K562 (cell line): ENCODE measurements around the gene ZBTB14. TPM values are rescaled to one million over a fixed set of nuclear protein-coding genes. Genes with fewer than 3 reads are reported as not detected.

Experiments
- ATAC-seq: fragments of 200-7000 bp; cut with Tn5 transposase; 3 replicates; pipeline ENCODE4 v1.9.1; 2020; ENCODE audit warnings: moderate library complexity
- BruUV-seq: library from RNA; stranded (reverse); fragments of 400-500 nt; replicated peaks from 2 replicates; lab custom pipeline; 2021; lab: Mats Ljungman, UMichigan
- CTCF ChIA-PET: fragments of 300-600 bp; formaldehyde crosslinking; extraction: SDS; loops from one replicate; lab custom pipeline; 2021; ENCODE audit warnings: low intra/inter-chr PET ratio; lab: Yijun Ruan, JAX
- POLR2A ChIA-PET: fragments of 300-600, 350-650 bp; sonication (Branson Sonifier 250); formaldehyde crosslinking; extraction: SDS; loops from one replicate; lab custom pipeline; 2021; ENCODE audit warnings: antibody characterized with exemption, inconsistent platforms; lab: Yijun Ruan, JAX
- DNase-seq, 4 experiments: peaks; one replicate each; pipeline versions ENCODE4 v3.0.0 to v3.0.0-alpha.2; 2011 to 2018; ENCODE audit warnings: low spot score in 3 of 4, mixed read lengths in 3 of 4; ENCODE audit errors: extremely low read depth in 1 of 4
- FAIRE-seq: peaks from 2 replicates; lab custom pipeline; 2011; peaks lifted over from hg19 to GRCh38; lab: Jason Lieb, UNC
- H2AFZ ChIP-seq: 2 replicates; pipeline ENCODE4 v1.6.0; 2011; ENCODE audit warnings: low read depth, low read length, control low read depth, inconsistent platforms
- H3K27ac ChIP-seq: fragments of 200-600 bp; 3 replicates; pipeline ENCODE4 v1.8.0; 2011; ENCODE audit warnings: low read depth, mild to moderate bottlenecking, control low read depth, inconsistent platforms, low read length, moderate library complexity, mixed read lengths; ENCODE audit errors: extremely low read depth
- H3K27me3 ChIP-seq, 2 experiments: fragments of 300-600 bp in 1 of 2; 2 replicates in 1 of 2; 3 replicates in 1 of 2; pipeline versions ENCODE4 v1.6.0 to v1.8.0; 2011; ENCODE audit warnings: inconsistent platforms in 2 of 2, low read length in 2 of 2, mild to moderate bottlenecking in 1 of 2, mixed read lengths in 1 of 2, moderate library complexity in 1 of 2; ENCODE audit not compliant: control insufficient read depth in 2 of 2, insufficient read depth in 2 of 2
- H3K36me3 ChIP-seq: fragments of 300-600 bp; 3 replicates; pipeline ENCODE4 v1.8.0; 2011; ENCODE audit warnings: mild to moderate bottlenecking, low read length, inconsistent platforms; ENCODE audit not compliant: control insufficient read depth, insufficient read depth
- H3K4me1 ChIP-seq, 2 experiments: fragments of 200-600 bp in 1 of 2; replicated peaks in 1 of 2; 2 replicates in 1 of 2; 3 replicates in 1 of 2; pipeline versions ENCODE4 v1.5.1 to v1.8.0; 2011; ENCODE audit warnings: inconsistent platforms in 2 of 2, low read length in 2 of 2, mild to moderate bottlenecking in 1 of 2, mixed read lengths in 1 of 2, moderate library complexity in 1 of 2; ENCODE audit not compliant: control insufficient read depth in 2 of 2, insufficient read depth in 2 of 2
- H3K4me2 ChIP-seq: 2 replicates; pipeline ENCODE4 v1.6.1; 2011; ENCODE audit warnings: low read length, control low read depth, inconsistent platforms, mixed read lengths; ENCODE audit not compliant: insufficient read depth
- H3K4me3 ChIP-seq: fragments of 200-600 bp; sonication (generic), shearing (Covaris generic); 2 replicates; pipeline ENCODE4 v1.5.1; 2016; ENCODE audit warnings: control low read depth, inconsistent platforms
- H3K79me2 ChIP-seq: fragments of 200-600 bp; 3 replicates; pipeline ENCODE4 v1.8.0; 2011; ENCODE audit warnings: low read length, inconsistent platforms; ENCODE audit not compliant: control insufficient read depth, insufficient read depth
- H3K9ac ChIP-seq, 2 experiments: 2 replicates each; pipeline versions ENCODE4 v1.6.0 to v1.6.1; 2011; ENCODE audit warnings: low read depth in 2 of 2, low read length in 2 of 2, control low read depth in 1 of 2, inconsistent platforms in 1 of 2, mild to moderate bottlenecking in 1 of 2, mixed read lengths in 1 of 2; ENCODE audit not compliant: insufficient read depth in 1 of 2
- H3K9me1 ChIP-seq: one replicate; pipeline ENCODE4 v1.6.0; 2011; ENCODE audit warnings: inconsistent platforms, mild to moderate bottlenecking, low read length, moderate library complexity; ENCODE audit not compliant: control insufficient read depth, insufficient read depth
- H3K9me3 ChIP-seq: replicated peaks from 2 replicates; pipeline ENCODE4 v1.5.1; 2011; ENCODE audit warnings: low read depth, low read length, inconsistent platforms; ENCODE audit not compliant: control insufficient read depth, insufficient read depth
- H4K20me1 ChIP-seq: replicated peaks from 2 replicates; pipeline ENCODE4 v1.6.1; 2011; ENCODE audit warnings: low read length, inconsistent platforms, mixed read lengths; ENCODE audit not compliant: control insufficient read depth, insufficient read depth
- CREBBP ChIP-seq: IDR thresholded peaks from one replicate; pipeline ENCODE4 v1.6.1; 2012; ENCODE audit warnings: low read depth, mild to moderate bottlenecking, control low read depth, inconsistent platforms, low read length
- FIP1L1 ChIP-seq: fragments of 200-400 bp; formaldehyde crosslinking; IDR thresholded peaks from 2 replicates; pipeline ENCODE4 v1.6.1; 2018; ENCODE audit warnings: mild to moderate bottlenecking, low read depth, low read length; ENCODE audit not compliant: poor library complexity, severe bottlenecking
- HDAC1 ChIP-seq, 2 experiments: fragments of 450-650 bp; IDR thresholded peaks; 2 replicates each; pipeline ENCODE4 v1.6.1; 2016 to 2017; ENCODE audit warnings: inconsistent platforms in 1 of 2, mild to moderate bottlenecking in 1 of 2, moderate library complexity in 1 of 2
- MEF2A ChIP-seq: IDR thresholded peaks from 2 replicates; pipeline ENCODE4 v1.6.1; 2011; ENCODE audit warnings: low read depth, mild to moderate bottlenecking, low read length, moderate library complexity; ENCODE audit not compliant: control insufficient read depth
- PKNOX1 ChIP-seq: fragments of 450-650 bp; IDR thresholded peaks from 2 replicates; pipeline ENCODE4 v1.6.1; 2016
- PTRF ChIP-seq: fragments of 450-650 bp; IDR thresholded peaks from 2 replicates; pipeline ENCODE4 v1.6.1; 2016; ENCODE audit warnings: mild to moderate bottlenecking, missing genetic modification characterization, missing compliant biosample characterization
- ZNF24 ChIP-seq: fragments of 450-650 bp; IDR thresholded peaks from 2 replicates; pipeline ENCODE4 v1.6.1; 2016
- ZNF324 ChIP-seq: fragments of 250-450 bp; sonication (Bioruptor Pico); IDR thresholded peaks from 2 replicates; pipeline ENCODE4 v1.4.0; 2020; ENCODE audit warnings: mild to moderate bottlenecking
- ZNF592 ChIP-seq: fragments of 450-650 bp; IDR thresholded peaks from 2 replicates; pipeline ENCODE4 v1.6.1; 2017; ENCODE audit warnings: antibody characterized with exemption, mild to moderate bottlenecking
- WGBS: fragments of 100-300 bp; shearing (Covaris generic); methylation state at CpG from one replicate; pipeline ENCODE4 v1.1.6; 2016; ENCODE audit warnings: low coverage, mixed read lengths; ENCODE audit not compliant: insufficient coverage; ENCODE audit errors: missing lambda C conversion rate; 5-methylcytosine and 5-hydroxymethylcytosine counted together
- in situ Hi-C: fragments of 300-500 bp; cut with MboI; formaldehyde crosslinking; loops from 4 replicates; pipeline ENCODE4 v1.15.0; 2018; ENCODE audit warnings: inconsistent platforms, mixed read lengths
- intact Hi-C: fragments of 100-400 bp; cut with micrococcal nuclease; formaldehyde crosslinking; loops from 2 replicates; pipeline ENCODE4 v1.14.2; 2022
- polyA plus RNA-seq, 8 experiments: library from polyadenylated mRNA; depleted of rRNA in 4 of 8; stranded (reverse) in 5 of 8; unstranded in 3 of 8; fragments of >200 nt; fragmentation: Nextera tagmentation in 2 of 8; fragmentation: Illumina TruSeq in 1 of 8; extraction: Ambion mirVana in 2 of 8; extraction: Trizol in 1 of 8; gene quantifications; 2 replicates each; pipeline versions ENCODE4 v1.2.1 to v1.2.3, GENCODE V29; 2011 to 2014; ENCODE audit warnings: inconsistent platforms in 1 of 8, missing spikeins in 1 of 8
- total RNA-seq, 7 experiments: library from RNA; depleted of rRNA in 6 of 7; stranded (reverse); fragments of >200 nt in 6 of 7; fragmentation: Illumina TruSeq in 2 of 7; extraction: Trizol in 2 of 7; gene quantifications; 2 replicates each; pipeline versions ENCODE4 v1.2.1 to v1.2.3, GENCODE V29; 2011 to 2021; ENCODE audit warnings: low replicate concordance in 1 of 7

The ZBTB14 gene
- total and polyA plus RNA-seq, 9 of the 15 experiments (the other 6 are each of a cell fraction or from before 2014, with no cell fraction given), result 2.8 to 12.6 (median 9.0) TPM

GRCh38 chr18:5309888-5310470 is 14.5 kb upstream of the ZBTB14 start (continued):
- TF ChIP-seq ZNF592 (no peak), PTRF (tag) (no peak), PKNOX1 (no peak)

GRCh38 chr18:5305835-5306234 is 10.3 kb upstream of the ZBTB14 start:
- Histone ChIP-seq H3K4me1 (no peaks in the 10 kb centered on the region), H3K9me3 (peaks cover 5% of the 10 kb centered on the region), H3K27ac (no peak overlapping the region), H2AFZ (no peak overlapping the region), H3K79me2 (no peaks in the 10 kb centered on the region), H3K36me3 (no peaks in the 10 kb centered on the region), H3K9me1 (no peaks in the 10 kb centered on the region), H4K20me1 (no peaks in the 10 kb centered on the region), H3K4me2 (no peak overlapping the region), H3K4me3 (no peak overlapping the region), H3K9ac (no peak overlapping the region), H3K27me3 (no peaks in the 10 kb centered on the region)
- FAIRE-seq (no peak), ATAC-seq (no peak), DNase-seq (no peak)
- CTCF ChIA-PET, result no interaction called here
- in situ Hi-C loops, result no loop called here
- POLR2A ChIA-PET, result no interaction called here
- BruUV-seq, result no TSS peak
- 3% methylated on average over 2 of the region's 2 CpGs for WGBS
- intact Hi-C loops, result no loop called here
- TF ChIP-seq HDAC1 (IDR thresholded peaks at IDR 0.05), result no peak
- TF ChIP-seq ZNF324 (CRISPR knock-in tag), result no peak
- TF ChIP-seq MEF2A, result no peak
- no peak for TF ChIP-seq CREBBP
- no peak for TF ChIP-seq FIP1L1
- TF ChIP-seq ZNF24, result no peak
